K562 (cell line): ENCODE measurements around the gene TSPAN16. TPM values are rescaled to one million over a fixed set of nuclear protein-coding genes. Genes with fewer than 3 reads are reported as not detected.

ENCODE experiments used
- ATAC-seq: fragments of 200-7000 bp; cut with Tn5 transposase; 3 replicates; pipeline ENCODE4 v1.9.1; 2020; ENCODE audit warnings: moderate library complexity
- BruUV-seq: library from RNA; stranded (reverse); fragments of 400-500 nt; replicated peaks from 2 replicates; lab custom pipeline; 2021; lab: Mats Ljungman, UMichigan
- CTCF ChIA-PET: fragments of 300-600 bp; formaldehyde crosslinking; extraction: SDS; loops from one replicate; lab custom pipeline; 2021; ENCODE audit warnings: low intra/inter-chr PET ratio; lab: Yijun Ruan, JAX
- POLR2A ChIA-PET: fragments of 300-600, 350-650 bp; sonication (Branson Sonifier 250); formaldehyde crosslinking; extraction: SDS; loops from one replicate; lab custom pipeline; 2021; ENCODE audit warnings: antibody characterized with exemption, inconsistent platforms; lab: Yijun Ruan, JAX
- DNase-seq, 4 experiments: peaks; one replicate each; pipeline versions ENCODE4 v3.0.0 to v3.0.0-alpha.2; 2011 to 2018; ENCODE audit warnings: low spot score in 3 of 4, mixed read lengths in 3 of 4; ENCODE audit errors: extremely low read depth in 1 of 4
- FAIRE-seq: peaks from 2 replicates; lab custom pipeline; 2011; peaks lifted over from hg19 to GRCh38; lab: Jason Lieb, UNC
- H2AFZ ChIP-seq: 2 replicates; pipeline ENCODE4 v1.6.0; 2011; ENCODE audit warnings: low read depth, low read length, control low read depth, inconsistent platforms
- H3K27ac ChIP-seq: fragments of 200-600 bp; 3 replicates; pipeline ENCODE4 v1.8.0; 2011; ENCODE audit warnings: low read depth, mild to moderate bottlenecking, control low read depth, inconsistent platforms, low read length, moderate library complexity, mixed read lengths; ENCODE audit errors: extremely low read depth
- H3K27me3 ChIP-seq, 2 experiments: fragments of 300-600 bp in 1 of 2; 2 replicates in 1 of 2; 3 replicates in 1 of 2; pipeline versions ENCODE4 v1.6.0 to v1.8.0; 2011; ENCODE audit warnings: inconsistent platforms in 2 of 2, low read length in 2 of 2, mild to moderate bottlenecking in 1 of 2, mixed read lengths in 1 of 2, moderate library complexity in 1 of 2; ENCODE audit not compliant: control insufficient read depth in 2 of 2, insufficient read depth in 2 of 2
- H3K36me3 ChIP-seq: fragments of 300-600 bp; 3 replicates; pipeline ENCODE4 v1.8.0; 2011; ENCODE audit warnings: mild to moderate bottlenecking, low read length, inconsistent platforms; ENCODE audit not compliant: control insufficient read depth, insufficient read depth
- H3K4me1 ChIP-seq, 2 experiments: fragments of 200-600 bp in 1 of 2; replicated peaks in 1 of 2; 2 replicates in 1 of 2; 3 replicates in 1 of 2; pipeline versions ENCODE4 v1.5.1 to v1.8.0; 2011; ENCODE audit warnings: inconsistent platforms in 2 of 2, low read length in 2 of 2, mild to moderate bottlenecking in 1 of 2, mixed read lengths in 1 of 2, moderate library complexity in 1 of 2; ENCODE audit not compliant: control insufficient read depth in 2 of 2, insufficient read depth in 2 of 2
- H3K4me2 ChIP-seq: 2 replicates; pipeline ENCODE4 v1.6.1; 2011; ENCODE audit warnings: low read length, control low read depth, inconsistent platforms, mixed read lengths; ENCODE audit not compliant: insufficient read depth
- H3K4me3 ChIP-seq: fragments of 200-600 bp; sonication (generic), shearing (Covaris generic); 2 replicates; pipeline ENCODE4 v1.5.1; 2016; ENCODE audit warnings: control low read depth, inconsistent platforms
- H3K79me2 ChIP-seq: fragments of 200-600 bp; 3 replicates; pipeline ENCODE4 v1.8.0; 2011; ENCODE audit warnings: low read length, inconsistent platforms; ENCODE audit not compliant: control insufficient read depth, insufficient read depth
- H3K9ac ChIP-seq, 2 experiments: 2 replicates each; pipeline versions ENCODE4 v1.6.0 to v1.6.1; 2011; ENCODE audit warnings: low read depth in 2 of 2, low read length in 2 of 2, control low read depth in 1 of 2, inconsistent platforms in 1 of 2, mild to moderate bottlenecking in 1 of 2, mixed read lengths in 1 of 2; ENCODE audit not compliant: insufficient read depth in 1 of 2
- H3K9me1 ChIP-seq: one replicate; pipeline ENCODE4 v1.6.0; 2011; ENCODE audit warnings: inconsistent platforms, mild to moderate bottlenecking, low read length, moderate library complexity; ENCODE audit not compliant: control insufficient read depth, insufficient read depth
- H3K9me3 ChIP-seq: replicated peaks from 2 replicates; pipeline ENCODE4 v1.5.1; 2011; ENCODE audit warnings: low read depth, low read length, inconsistent platforms; ENCODE audit not compliant: control insufficient read depth, insufficient read depth
- H4K20me1 ChIP-seq: replicated peaks from 2 replicates; pipeline ENCODE4 v1.6.1; 2011; ENCODE audit warnings: low read length, inconsistent platforms, mixed read lengths; ENCODE audit not compliant: control insufficient read depth, insufficient read depth
- CEBPB ChIP-seq: fragments of 450-650 bp; IDR thresholded peaks from 2 replicates; pipeline ENCODE4 v1.6.1; 2016; ENCODE audit warnings: missing genetic modification characterization, missing compliant biosample characterization
- CREBBP ChIP-seq: IDR thresholded peaks from one replicate; pipeline ENCODE4 v1.6.1; 2012; ENCODE audit warnings: low read depth, mild to moderate bottlenecking, control low read depth, inconsistent platforms, low read length
- KDM5B ChIP-seq: fragments of 200-600 bp; sonication (generic); IDR thresholded peaks from 2 replicates; pipeline ENCODE4 v1.6.1; 2012; ENCODE audit warnings: low read depth, mild to moderate bottlenecking, moderate library complexity, low read length, control low read depth, inconsistent platforms; ENCODE audit not compliant: insufficient replicate concordance
- MYBL2 ChIP-seq, 2 experiments: fragments of 450-650 bp in 1 of 2; sonication (generic) in 1 of 2; formaldehyde crosslinking in 1 of 2; IDR thresholded peaks; 2 replicates each; pipeline versions ENCODE4 v1.6.1 to v1.8.1; 2017 to 2022; ENCODE audit warnings: borderline replicate concordance in 1 of 2, inconsistent platforms in 1 of 2, low read depth in 1 of 2, mild to moderate bottlenecking in 1 of 2, missing genetic modification reagents in 1 of 2, moderate library complexity in 1 of 2
- PTTG1 ChIP-seq: fragments of 450-650 bp; IDR thresholded peaks from 2 replicates; pipeline ENCODE4 v1.6.1; 2016; ENCODE audit warnings: low read depth, mild to moderate bottlenecking, missing genetic modification characterization, missing compliant biosample characterization
- RBFOX2 ChIP-seq: fragments of 200-400 bp; formaldehyde crosslinking; IDR thresholded peaks from 2 replicates; pipeline ENCODE4 v1.6.1; 2017; ENCODE audit warnings: low read depth, mild to moderate bottlenecking, low read length, moderate library complexity
- ZNF696 ChIP-seq: fragments of 250-450 bp; sonication (Bioruptor Pico); conservative IDR thresholded peaks from 2 replicates; pipeline ENCODE4 v1.4.0; 2020; ENCODE audit warnings: mild to moderate bottlenecking, moderate library complexity
- WGBS: fragments of 100-300 bp; shearing (Covaris generic); methylation state at CpG from one replicate; pipeline ENCODE4 v1.1.6; 2016; ENCODE audit warnings: low coverage, mixed read lengths; ENCODE audit not compliant: insufficient coverage; ENCODE audit errors: missing lambda C conversion rate; 5-methylcytosine and 5-hydroxymethylcytosine counted together
- in situ Hi-C: fragments of 300-500 bp; cut with MboI; formaldehyde crosslinking; loops from 4 replicates; pipeline ENCODE4 v1.15.0; 2018; ENCODE audit warnings: inconsistent platforms, mixed read lengths
- intact Hi-C: fragments of 100-400 bp; cut with micrococcal nuclease; formaldehyde crosslinking; loops from 2 replicates; pipeline ENCODE4 v1.14.2; 2022
- polyA plus RNA-seq, 8 experiments: library from polyadenylated mRNA; depleted of rRNA in 4 of 8; stranded (reverse) in 5 of 8; unstranded in 3 of 8; fragments of >200 nt; fragmentation: Nextera tagmentation in 2 of 8; fragmentation: Illumina TruSeq in 1 of 8; extraction: Ambion mirVana in 2 of 8; extraction: Trizol in 1 of 8; gene quantifications; 2 replicates each; pipeline versions ENCODE4 v1.2.1 to v1.2.3, GENCODE V29; 2011 to 2014; ENCODE audit warnings: inconsistent platforms in 1 of 8, missing spikeins in 1 of 8
- total RNA-seq, 7 experiments: library from RNA; depleted of rRNA in 6 of 7; stranded (reverse); fragments of >200 nt in 6 of 7; fragmentation: Illumina TruSeq in 2 of 7; extraction: Trizol in 2 of 7; gene quantifications; 2 replicates each; pipeline versions ENCODE4 v1.2.1 to v1.2.3, GENCODE V29; 2011 to 2021; ENCODE audit warnings: low replicate concordance in 1 of 7
- TF ChIP-seq, protein P1 (sequence below): fragments of 450-650 bp; formaldehyde crosslinking; IDR thresholded peaks from 2 replicates; pipeline ENCODE4 v1.4.0; 2020; ENCODE audit warnings: mild to moderate bottlenecking
- TF ChIP-seq, protein P2 (sequence below): fragments of 250-450 bp; sonication (Bioruptor Pico); IDR thresholded peaks from 2 replicates; pipeline ENCODE4 v1.5.0; 2021; ENCODE audit warnings: mild to moderate bottlenecking, moderate library complexity

TSPAN16 gene
- total and polyA plus RNA-seq, 9 of the 15 experiments (the other 6 are each of a cell fraction or from before 2014, with no cell fraction given): not detected

- Histone ChIP-seq H3K36me3 (no peaks in the 10 kb centered on the region), H3K4me3 (no peak overlapping the region), H3K27me3 (no peaks in the 10 kb centered on the region), H3K4me1 (peaks cover 17 to 27% of the 10 kb centered on the region in 2 experiments; a peak in 4 of 5 replicates), H3K79me2 (no peaks in the 10 kb centered on the region), H3K9ac (peak overlapping the region in 1 of 2 experiments; percentile 6; a peak in 1 of 4 replicates), H3K27ac (peak overlapping the region; percentile 27; the same call in 1 of the 3 replicates), H3K4me2 (0 out of 2 replicates have a peak overlapping the region, but pooled peaks have one; percentile 11), H3K9me1 (no peaks in the 10 kb centered on the region), H2AFZ (peak overlapping the region; percentile 25; the same call in 1 of the 2 replicates), H3K9me3 (no peaks in the 10 kb centered on the region), H4K20me1 (no peaks in the 10 kb centered on the region)
- in situ Hi-C loops (no loop called here), intact Hi-C loops (no loop called here)
- TF ChIP-seq, protein P1, sequence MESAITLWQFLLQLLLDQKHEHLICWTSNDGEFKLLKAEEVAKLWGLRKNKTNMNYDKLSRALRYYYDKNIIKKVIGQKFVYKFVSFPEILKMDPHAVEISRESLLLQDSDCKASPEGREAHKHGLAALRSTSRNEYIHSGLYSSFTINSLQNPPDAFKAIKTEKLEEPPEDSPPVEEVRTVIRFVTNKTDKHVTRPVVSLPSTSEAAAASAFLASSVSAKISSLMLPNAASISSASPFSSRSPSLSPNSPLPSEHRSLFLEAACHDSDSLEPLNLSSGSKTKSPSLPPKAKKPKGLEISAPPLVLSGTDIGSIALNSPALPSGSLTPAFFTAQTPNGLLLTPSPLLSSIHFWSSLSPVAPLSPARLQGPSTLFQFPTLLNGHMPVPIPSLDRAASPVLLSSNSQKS (CRISPR knock-in tag): no peak
- TF ChIP-seq MYBL2 (IDR thresholded peaks at IDR 0.05; ENCODE audit: low read depth) (no peak), MYBL2 (CRISPR knock-in tag; IDR thresholded peaks at IDR 0.05; ENCODE audit: borderline replicate concordance) (no peak), KDM5B (peak; percentile 24), ZNF696 (CRISPR knock-in tag) (no peak), CEBPB (tag) (no peak), CREBBP (no peak), RBFOX2 (0 out of 2 replicates have a peak, but pooled peaks have one; percentile 0), PTTG1 (tag) (no peak)
- TF ChIP-seq, protein P2, sequence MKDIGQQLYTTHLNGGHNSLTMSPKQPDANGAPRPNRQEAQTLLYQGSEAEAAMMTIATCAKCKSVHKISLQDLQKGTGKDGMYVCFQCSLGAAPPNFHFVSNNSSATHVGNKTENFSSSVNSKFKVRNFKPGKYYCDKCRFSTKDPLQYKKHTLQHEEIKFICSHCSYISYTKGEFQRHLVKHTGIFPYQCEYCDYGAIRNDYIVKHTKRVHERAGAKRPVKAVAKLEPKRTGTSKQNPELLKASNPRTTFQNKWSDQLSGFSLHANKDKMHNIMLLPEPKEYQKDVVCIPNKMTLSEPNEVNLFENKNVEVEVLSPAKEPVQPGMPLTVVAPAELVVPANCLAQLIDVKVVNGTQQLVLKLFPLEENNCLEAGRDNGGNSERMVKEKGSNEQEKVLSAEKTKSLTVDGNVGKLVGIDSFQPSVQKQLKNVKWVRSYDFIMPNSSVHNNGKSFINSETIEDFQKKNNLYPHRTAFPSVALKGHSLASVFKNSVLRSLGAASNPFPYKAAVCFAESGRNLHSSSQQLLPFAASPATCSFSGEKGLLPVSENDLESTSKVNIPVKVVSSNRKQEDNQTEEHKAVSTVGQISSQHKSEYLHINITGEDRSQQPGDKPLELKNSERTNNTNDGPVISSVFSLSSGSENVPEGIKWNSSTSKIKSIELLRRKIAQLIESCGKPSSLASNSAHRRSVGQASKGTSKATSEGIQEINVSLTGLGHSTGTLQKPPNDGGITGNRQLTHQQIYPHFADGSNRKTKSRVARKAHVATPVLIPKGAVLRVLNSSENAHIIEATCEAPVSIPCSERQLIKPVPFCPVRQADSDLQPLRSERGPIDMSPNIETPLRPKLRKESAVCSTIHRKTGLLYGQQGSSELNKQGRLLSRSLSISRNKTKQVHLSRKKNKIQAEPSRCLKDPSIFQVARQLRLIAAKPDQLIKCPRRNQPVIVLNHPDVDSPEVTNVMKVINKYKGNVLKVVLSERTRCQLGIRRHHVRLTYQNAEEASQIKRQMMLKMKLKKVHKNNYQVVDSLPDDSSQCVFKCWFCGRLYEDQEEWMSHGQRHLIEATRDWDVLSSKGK: no peak
- TSS peak; percentile 47 for BruUV-seq
- ATAC-seq (peak; percentile 17; the same call in 2 of the 3 replicates), DNase-seq (no peak), FAIRE-seq (no peak)
- CTCF ChIA-PET: no interaction called here
- 62% methylated on average over 5 of the region's 5 CpGs for WGBS
- POLR2A ChIA-PET: no interaction called here
Observed at GRCh38 chr19:11323601-11324078, 27.7 kb downstream of the TSPAN16 start.
